ENCODE data around the gene TAOK3.

- TF ChIP-seq POLR2AphosphoS5 (IDR thresholded peaks at IDR 0.05): no peak
- no peak for TF ChIP-seq CTCF (IDR thresholded peaks at IDR 0.05)
Observed at GRCh38 chr12:118249547-118249946, 123.2 kb downstream of the TAOK3 start.

All from esophagus muscularis mucosa (tissue), 3 donors.